ENCODE measurements around the gene RBBP5.

DNA sequence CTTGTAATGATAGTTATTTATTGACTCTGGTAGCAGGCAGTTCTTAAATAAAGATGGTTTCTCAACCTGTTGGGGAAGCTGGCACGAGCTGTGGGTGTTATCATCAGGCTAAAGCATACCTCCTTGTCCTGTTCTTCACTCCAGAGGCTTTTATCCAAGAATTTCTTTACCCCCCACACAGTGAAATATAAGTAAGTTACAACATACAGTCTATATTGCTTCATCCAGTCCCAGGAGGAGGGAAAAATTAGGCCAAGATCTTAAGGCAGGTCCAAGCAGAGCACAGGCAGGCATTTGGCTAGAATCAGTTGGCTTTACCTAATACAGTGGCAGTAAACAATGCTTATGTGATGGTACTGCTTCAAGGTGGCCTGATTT, 43.9 kb downstream of the RBBP5 start:
- TF ChIP-seq CTCF (IDR thresholded peaks at IDR 0.05) (no peak), POLR2A (IDR thresholded peaks at IDR 0.05) (no peak)

All from testis (tissue), 2 donors.